ENCODE data around the gene ERMP1.

ERMP1 gene

DNA sequence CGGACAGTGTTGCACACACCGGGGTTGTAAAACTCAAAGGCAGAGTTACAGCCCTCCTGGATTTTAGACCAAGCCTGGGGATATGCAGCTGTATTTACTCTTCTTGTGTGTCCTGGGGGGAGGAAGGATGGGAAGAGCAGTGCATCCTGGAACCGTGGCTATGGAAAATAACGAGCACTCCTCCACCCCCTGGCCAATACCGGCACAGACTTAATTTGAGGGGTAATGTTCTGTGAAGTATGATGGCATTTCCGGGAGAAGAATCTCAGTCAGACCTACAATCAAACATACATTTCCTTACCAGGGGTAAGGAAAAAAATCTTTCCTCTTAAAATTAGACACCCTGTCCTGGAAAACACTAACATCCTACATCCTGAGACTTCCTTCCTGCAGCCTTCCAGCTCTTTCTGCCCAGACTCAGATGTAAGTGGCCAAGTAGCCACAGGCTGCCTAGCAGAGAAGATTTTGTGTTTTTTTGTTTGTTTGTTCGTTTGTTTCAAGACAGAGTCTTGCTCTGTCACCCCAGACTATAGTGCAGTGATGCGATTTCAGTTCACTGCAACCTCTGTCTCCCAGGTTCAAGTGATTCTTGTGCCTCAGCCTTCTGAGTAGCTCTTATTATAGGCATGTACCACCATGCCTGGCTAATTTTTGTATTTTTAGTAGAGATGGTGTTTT is 11.0 kb upstream of the ERMP1 start:
- Histone ChIP-seq H3K27ac (ENCODE audit: low read length) (no peak overlapping the region), H2AFZ (ENCODE audit: low read depth, low read length) (no peak overlapping the region)

DNA sequence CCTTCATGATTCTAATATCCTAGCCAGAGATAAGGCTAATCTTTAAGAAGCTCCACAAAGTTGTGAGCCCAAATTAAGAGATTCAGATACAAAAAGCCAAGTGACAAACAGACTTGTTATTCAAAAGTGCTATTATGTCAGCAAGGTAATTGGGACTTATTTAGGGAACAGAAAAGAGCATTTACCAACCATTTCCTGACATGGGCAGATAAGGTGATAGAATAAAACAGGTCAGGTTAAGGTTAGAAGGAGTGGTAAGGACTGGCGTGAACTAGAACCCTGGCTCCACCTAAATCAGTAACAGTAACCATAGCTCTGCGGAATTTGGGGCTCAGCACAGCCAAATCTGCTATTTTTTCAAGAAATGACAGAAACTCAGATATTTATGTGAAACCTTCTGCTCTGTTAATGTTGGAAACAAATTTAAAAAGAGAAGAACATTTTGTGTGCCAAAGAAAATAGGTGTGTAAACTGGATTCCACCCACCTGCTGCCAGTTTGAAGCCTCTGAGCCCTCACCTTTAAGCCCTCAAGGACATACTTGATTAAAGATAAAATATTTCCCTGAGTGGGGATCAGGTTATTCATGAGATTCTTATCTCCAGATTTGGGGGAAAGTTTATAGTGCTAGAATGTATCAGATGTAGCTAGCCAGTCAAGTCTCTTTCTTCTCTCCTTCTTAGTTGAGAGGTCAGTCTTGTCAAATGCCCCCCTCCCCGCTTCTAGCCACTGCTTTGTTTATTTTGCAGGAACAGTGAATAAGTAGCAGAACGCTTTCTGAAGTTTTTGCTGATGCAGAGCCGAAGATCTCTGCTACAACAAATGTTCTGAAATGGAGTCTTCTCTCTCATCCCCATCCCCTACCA is 10.2 kb upstream of the ERMP1 start:
- no peak overlapping the region for H2AFZ ChIP-seq (ENCODE audit: low read depth, low read length)
- H3K9ac ChIP-seq (ENCODE audit: low read length) = no peak overlapping the region
- H4K20me1 ChIP-seq (ENCODE audit: insufficient read depth, low read length) = no peaks in the 10 kb centered on the region
- no peak overlapping the region for H3K4me3 ChIP-seq (ENCODE audit: low read length)
- H3K4me1 ChIP-seq (ENCODE audit: low read length) = peaks cover 15% of the 10 kb centered on the region
- TF ChIP-seq, protein P1, sequence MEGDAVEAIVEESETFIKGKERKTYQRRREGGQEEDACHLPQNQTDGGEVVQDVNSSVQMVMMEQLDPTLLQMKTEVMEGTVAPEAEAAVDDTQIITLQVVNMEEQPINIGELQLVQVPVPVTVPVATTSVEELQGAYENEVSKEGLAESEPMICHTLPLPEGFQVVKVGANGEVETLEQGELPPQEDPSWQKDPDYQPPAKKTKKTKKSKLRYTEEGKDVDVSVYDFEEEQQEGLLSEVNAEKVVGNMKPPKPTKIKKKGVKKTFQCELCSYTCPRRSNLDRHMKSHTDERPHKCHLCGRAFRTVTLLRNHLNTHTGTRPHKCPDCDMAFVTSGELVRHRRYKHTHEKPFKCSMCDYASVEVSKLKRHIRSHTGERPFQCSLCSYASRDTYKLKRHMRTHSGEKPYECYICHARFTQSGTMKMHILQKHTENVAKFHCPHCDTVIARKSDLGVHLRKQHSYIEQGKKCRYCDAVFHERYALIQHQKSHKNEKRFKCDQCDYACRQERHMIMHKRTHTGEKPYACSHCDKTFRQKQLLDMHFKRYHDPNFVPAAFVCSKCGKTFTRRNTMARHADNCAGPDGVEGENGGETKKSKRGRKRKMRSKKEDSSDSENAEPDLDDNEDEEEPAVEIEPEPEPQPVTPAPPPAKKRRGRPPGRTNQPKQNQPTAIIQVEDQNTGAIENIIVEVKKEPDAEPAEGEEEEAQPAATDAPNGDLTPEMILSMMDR (IDR thresholded peaks at IDR 0.05; ENCODE audit: low read depth, low read length) = no peak
- no peak for TF ChIP-seq EZH2phosphoT487 (IDR thresholded peaks at IDR 0.05; ENCODE audit: low read depth)
- H3K4me2 ChIP-seq (ENCODE audit: low read length) = no peak overlapping the region
- no peak overlapping the region for H3K27ac ChIP-seq (ENCODE audit: low read length)
- H3K9me3 ChIP-seq (ENCODE audit: insufficient read depth, low read length) = no peaks in the 10 kb centered on the region
- no peaks in the 10 kb centered on the region for H3K36me3 ChIP-seq (replicated peaks; ENCODE audit: low read depth, low read length)
- no peaks in the 10 kb centered on the region for H3K79me2 ChIP-seq (ENCODE audit: low read length)
- no peaks in the 10 kb centered on the region for H3K27me3 ChIP-seq (ENCODE audit: low read depth, low read length)

More for the DNA sequence above, 11.0 kb upstream of the ERMP1 start:
- Histone ChIP-seq H3K4me2 (ENCODE audit: low read length) (no peak overlapping the region), H3K9ac (ENCODE audit: low read length) (no peak overlapping the region), H3K27me3 (ENCODE audit: low read depth, low read length) (no peaks in the 10 kb centered on the region), H3K36me3 (replicated peaks; ENCODE audit: low read depth, low read length) (no peaks in the 10 kb centered on the region), H3K79me2 (ENCODE audit: low read length) (no peaks in the 10 kb centered on the region), H4K20me1 (ENCODE audit: insufficient read depth, low read length) (no peaks in the 10 kb centered on the region), H3K4me1 (ENCODE audit: low read length) (peaks cover 15% of the 10 kb centered on the region), H3K4me3 (ENCODE audit: low read length) (no peak overlapping the region), H3K9me3 (ENCODE audit: insufficient read depth, low read length) (no peaks in the 10 kb centered on the region)
- TF ChIP-seq, protein P1 (IDR thresholded peaks at IDR 0.05; ENCODE audit: low read depth, low read length) = no peak
- TF ChIP-seq EZH2phosphoT487 (IDR thresholded peaks at IDR 0.05; ENCODE audit: low read depth) = no peak

DNA sequence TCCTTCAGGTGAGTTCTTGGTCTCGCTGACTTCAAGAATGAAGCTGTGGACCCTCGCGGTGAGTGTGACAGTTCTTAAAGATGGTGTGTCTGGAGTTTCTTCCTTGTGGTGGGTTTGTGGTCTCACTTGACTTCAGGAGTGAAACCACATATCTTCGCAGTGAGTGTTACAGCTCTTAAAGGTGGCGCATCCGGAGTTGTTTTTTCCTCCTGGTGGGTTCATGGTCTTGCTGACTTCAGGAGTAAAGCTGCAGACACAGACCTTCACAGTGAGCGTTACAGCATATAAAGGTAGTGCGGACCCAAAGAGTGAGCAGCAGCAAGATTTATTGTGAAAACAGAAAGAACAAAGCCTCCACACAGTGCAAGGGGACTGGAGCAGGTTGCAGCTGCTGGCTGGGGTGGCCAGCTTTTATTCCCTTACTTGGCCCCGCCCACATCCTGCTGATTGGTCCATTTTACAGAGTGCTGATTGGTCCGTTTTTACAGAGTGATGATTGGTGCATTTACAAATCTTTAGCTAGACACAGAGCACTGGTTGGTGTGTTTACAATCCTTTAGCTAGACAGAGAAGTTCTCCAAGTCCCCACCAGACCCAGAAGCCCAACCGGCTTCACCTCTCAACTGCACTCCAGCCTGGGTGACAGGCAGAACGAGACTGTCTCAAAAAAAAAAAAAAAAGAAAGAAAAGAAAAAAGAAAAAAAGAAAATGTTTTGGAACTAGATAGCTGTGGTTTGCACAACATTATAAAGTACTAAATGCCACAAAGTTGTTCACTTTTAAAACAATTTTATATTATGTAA is 9.1 kb upstream of the ERMP1 start:
- Histone ChIP-seq H3K4me1 (ENCODE audit: low read length) (peaks cover 15% of the 10 kb centered on the region), H3K9me3 (ENCODE audit: insufficient read depth, low read length) (no peaks in the 10 kb centered on the region), H3K79me2 (ENCODE audit: low read length) (no peaks in the 10 kb centered on the region), H3K27ac (ENCODE audit: low read length) (no peak overlapping the region), H3K4me3 (ENCODE audit: low read length) (no peak overlapping the region), H3K4me2 (ENCODE audit: low read length) (no peak overlapping the region), H3K27me3 (ENCODE audit: low read depth, low read length) (no peaks in the 10 kb centered on the region), H3K9ac (ENCODE audit: low read length) (no peak overlapping the region), H2AFZ (ENCODE audit: low read depth, low read length) (no peak overlapping the region), H3K36me3 (replicated peaks; ENCODE audit: low read depth, low read length) (no peaks in the 10 kb centered on the region), H4K20me1 (ENCODE audit: insufficient read depth, low read length) (no peaks in the 10 kb centered on the region)
- no peak for TF ChIP-seq EZH2phosphoT487 (IDR thresholded peaks at IDR 0.05; ENCODE audit: low read depth)
- TF ChIP-seq, protein P1 (IDR thresholded peaks at IDR 0.05; ENCODE audit: low read depth, low read length) = no peak

DNA sequence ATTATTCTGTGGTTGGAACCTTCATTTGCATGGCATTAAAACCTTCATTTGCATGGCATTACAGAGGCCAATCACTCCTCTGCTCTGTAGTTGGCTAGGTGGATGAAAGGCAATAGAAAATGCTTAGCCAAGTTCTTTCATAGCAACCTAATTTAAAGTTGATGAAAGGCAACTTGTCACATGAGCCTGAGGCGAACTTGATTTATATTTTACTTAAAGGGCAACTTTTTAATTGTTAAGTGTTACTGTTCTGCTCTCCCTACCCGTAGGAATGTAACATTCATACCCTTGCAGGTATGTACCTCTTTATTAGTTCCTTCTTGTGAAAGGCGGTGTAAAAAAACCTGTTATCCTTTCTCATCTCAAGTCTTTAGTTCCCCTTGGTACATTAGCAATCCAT is 7.9 kb upstream of the ERMP1 start:
- TF ChIP-seq, protein P1 (IDR thresholded peaks at IDR 0.05; ENCODE audit: low read depth, low read length) = no peak
- TF ChIP-seq EZH2phosphoT487 (IDR thresholded peaks at IDR 0.05; ENCODE audit: low read depth) = no peak
- H2AFZ ChIP-seq (ENCODE audit: low read depth, low read length) = no peak overlapping the region
- peaks cover 15% of the 10 kb centered on the region for H3K4me1 ChIP-seq (ENCODE audit: low read length)
- no peaks in the 10 kb centered on the region for H3K79me2 ChIP-seq (ENCODE audit: low read length)
- no peaks in the 10 kb centered on the region for H3K9me3 ChIP-seq (ENCODE audit: insufficient read depth, low read length)
- H4K20me1 ChIP-seq (ENCODE audit: insufficient read depth, low read length) = no peaks in the 10 kb centered on the region
- no peaks in the 10 kb centered on the region for H3K27me3 ChIP-seq (ENCODE audit: low read depth, low read length)
- no peak overlapping the region for H3K4me2 ChIP-seq (ENCODE audit: low read length)
- no peak overlapping the region for H3K4me3 ChIP-seq (ENCODE audit: low read length)
- H3K27ac ChIP-seq (ENCODE audit: low read length) = no peak overlapping the region
- H3K9ac ChIP-seq (ENCODE audit: low read length) = no peak overlapping the region
- H3K36me3 ChIP-seq (replicated peaks; ENCODE audit: low read depth, low read length) = no peaks in the 10 kb centered on the region

All from OCI-LY3 (cell line).